Measurements from ENCODE around the gene PLCH2. TPM values are rescaled to one million over a fixed set of nuclear protein-coding genes. Genes with fewer than 3 reads are reported as not detected.

Gene PLCH2
- total and polyA plus RNA-seq, 2 donors (not counting 1 experiment from before 2014, with no cell fraction given): 20.0 to 34.9 TPM

GRCh38 chr1:2501041-2501819 is 25.1 kb downstream of the PLCH2 start:
- peaks cover 49 to 54% of the 10 kb centered on the region in 2 donors for H3K4me1 ChIP-seq (ENCODE audit: control insufficient read depth in 2 of 2, insufficient read depth in 2 of 2, low read length in 2 of 2)
- no peak for ATAC-seq (ENCODE audit: low read depth)
- WGBS (ENCODE audit: insufficient coverage): 83% methylated on average over 28 of the region's 28 CpGs
- Mint-ChIP-seq H3K27ac (no peak overlapping the region), H3K9me3 (ENCODE audit: insufficient read depth) (no peaks in the 10 kb centered on the region), H3K4me1 (peaks cover 42% of the 10 kb centered on the region), H3K4me3 (no peak overlapping the region), H3K27me3 (no peaks in the 10 kb centered on the region)
- intact Hi-C loops (cut with micrococcal nuclease): no loop called here
- H2AFZ ChIP-seq (ENCODE audit: insufficient read depth, low read depth, low read length, poor library complexity, severe bottlenecking): no peak overlapping the region
- no peaks in the 10 kb centered on the region for H3K27me3 ChIP-seq (replicated peaks in 1 of 4; ENCODE audit: control extremely low read depth in 1 of 4, control insufficient read depth in 3 of 4, insufficient read depth in 4 of 4, low read length in 3 of 4)
- no peaks in the 10 kb centered on the region for H3K9me3 ChIP-seq (ENCODE audit: control extremely low read depth in 1 of 3, control insufficient read depth in 2 of 3, insufficient read depth in 1 of 3, low read length in 2 of 3)
- H3K79me2 ChIP-seq (ENCODE audit: control insufficient read depth, insufficient read depth, low read length): no peaks in the 10 kb centered on the region
- ChIA-PET CTCF (no interaction called here), POLR2A (interaction anchor here (1.2 kb wide), 1 partner anchor 45 kb away, joined by 4 read pairs; no protein-coding TSS in a partner anchor)
- H3K9ac ChIP-seq (ENCODE audit: low read length): no peak overlapping the region
- no peak for DNase-seq
- no peaks in the 10 kb centered on the region for H3K36me3 ChIP-seq (replicated peaks in 1 of 2; ENCODE audit: control extremely low read depth in 1 of 2, control insufficient read depth in 1 of 2, extremely low read depth in 1 of 2, insufficient read depth in 2 of 2, low read length in 1 of 2)
- H4K20me1 ChIP-seq (ENCODE audit: control insufficient read depth, insufficient read depth, low read length, poor library complexity, severe bottlenecking): peaks cover 10% of the 10 kb centered on the region
- no peak for TF ChIP-seq EZH2 (IDR thresholded peaks at IDR 0.05; ENCODE audit: borderline replicate concordance, insufficient read depth, low read depth, low read length, poor library complexity, severe bottlenecking)
- TF ChIP-seq CTCF (IDR thresholded peaks at IDR 0.05): no peak
- H3K27ac ChIP-seq (ENCODE audit: low read length in 2 of 2): no peak overlapping the region
- H3K4me3 ChIP-seq (ENCODE audit: control extremely low read depth in 1 of 5, extremely low read depth in 1 of 5, insufficient read depth in 1 of 5, low read depth in 2 of 5, low read length in 4 of 5): no peak overlapping the region
- peak overlapping the region; percentile 25 for H3K4me2 ChIP-seq (replicated peaks; ENCODE audit: low read depth, low read length, poor library complexity, severe bottlenecking)

GRCh38 chr1:2501820-2502119 is 25.7 kb downstream of the PLCH2 start:
- ATAC-seq (ENCODE audit: low read depth) (no peak), DNase-seq (no peak)
- Histone ChIP-seq H3K27me3 (replicated peaks in 1 of 4; ENCODE audit: control extremely low read depth in 1 of 4, control insufficient read depth in 3 of 4, insufficient read depth in 4 of 4, low read length in 3 of 4) (no peaks in the 10 kb centered on the region), H3K36me3 (replicated peaks in 1 of 2; ENCODE audit: control extremely low read depth in 1 of 2, control insufficient read depth in 1 of 2, extremely low read depth in 1 of 2, insufficient read depth in 2 of 2, low read length in 1 of 2) (no peaks in the 10 kb centered on the region), H3K4me3 (ENCODE audit: control extremely low read depth in 1 of 5, extremely low read depth in 1 of 5, insufficient read depth in 1 of 5, low read depth in 2 of 5, low read length in 4 of 5) (no peak overlapping the region), H3K4me2 (replicated peaks; ENCODE audit: low read depth, low read length, poor library complexity, severe bottlenecking) (no peak overlapping the region), H3K27ac (ENCODE audit: low read length in 2 of 2) (no peak overlapping the region), H4K20me1 (ENCODE audit: control insufficient read depth, insufficient read depth, low read length, poor library complexity, severe bottlenecking) (peaks cover 15% of the 10 kb centered on the region), H3K79me2 (ENCODE audit: control insufficient read depth, insufficient read depth, low read length) (no peaks in the 10 kb centered on the region), H3K4me1 (ENCODE audit: control insufficient read depth in 2 of 2, insufficient read depth in 2 of 2, low read length in 2 of 2) (peaks cover 43 to 49% of the 10 kb centered on the region in 2 donors), H2AFZ (ENCODE audit: insufficient read depth, low read depth, low read length, poor library complexity, severe bottlenecking) (no peak overlapping the region), H3K9ac (ENCODE audit: low read length) (no peak overlapping the region), H3K9me3 (ENCODE audit: control extremely low read depth in 1 of 3, control insufficient read depth in 2 of 3, insufficient read depth in 1 of 3, low read length in 2 of 3) (no peaks in the 10 kb centered on the region)
- H3K9me3 Mint-ChIP-seq (ENCODE audit: insufficient read depth): no peaks in the 10 kb centered on the region
- ChIA-PET CTCF (no interaction called here), POLR2A (no interaction called here)
- H3K4me3 Mint-ChIP-seq: no peak overlapping the region
- intact Hi-C loops (cut with micrococcal nuclease): no loop called here
- no peak overlapping the region for H3K27ac Mint-ChIP-seq
- H3K4me1 Mint-ChIP-seq: peaks cover 36% of the 10 kb centered on the region
- 83% methylated on average over 5 of the region's 7 CpGs for WGBS (ENCODE audit: insufficient coverage)
- TF ChIP-seq EZH2 (IDR thresholded peaks at IDR 0.05; ENCODE audit: borderline replicate concordance, insufficient read depth, low read depth, low read length, poor library complexity, severe bottlenecking): no peak
- no peak for TF ChIP-seq CTCF (IDR thresholded peaks at IDR 0.05)
- no peaks in the 10 kb centered on the region for H3K27me3 Mint-ChIP-seq

Data from B cell (primary cell).